Stimulated activated naive CD4-positive, alpha-beta T cell treated with Interleukin-2 at 50 U/mL for 16 hours (primary cell): ENCODE measurements around the gene MGRN1.

Experiments
- DNase-seq: peaks from one replicate; lab custom pipeline; 2025; lab: John Stamatoyannopoulos, UW

The MGRN1 gene

GRCh38 chr16:4675864-4676786 is 51.5 kb downstream of the MGRN1 start:
- DNase-seq: peak; percentile 48

DNA sequence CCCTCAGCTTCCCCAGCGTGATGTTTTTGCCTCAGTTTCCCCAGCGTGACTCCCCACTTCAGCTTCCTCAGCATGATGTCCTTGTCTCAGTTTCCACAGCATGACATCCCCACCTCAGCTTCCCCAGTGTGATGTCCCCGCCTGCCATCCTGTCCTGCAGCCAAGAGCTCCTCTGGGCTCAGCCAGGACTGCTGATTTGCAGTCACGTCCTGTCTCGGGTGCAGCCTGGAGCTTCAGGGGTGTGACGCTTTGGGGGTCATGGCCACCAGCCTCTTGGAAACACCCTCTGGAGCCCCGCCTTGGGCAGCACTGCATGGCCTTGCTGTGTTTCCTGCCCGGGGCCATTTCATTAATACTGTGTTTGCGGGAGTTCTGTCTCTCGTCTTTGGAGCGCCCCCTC is 52.2 kb downstream of the MGRN1 start:
- DNase-seq: no peak

- no peak for DNase-seq
These were observed 52.8 kb downstream of the MGRN1 start for GRCh38 chr16:4677390-4677789.

- DNase-seq: no peak
These were observed 53.4 kb downstream of the MGRN1 start for GRCh38 chr16:4677994-4678393.

- no peak for DNase-seq
These were observed 54.0 kb downstream of the MGRN1 start for GRCh38 chr16:4678596-4678995.

DNA sequence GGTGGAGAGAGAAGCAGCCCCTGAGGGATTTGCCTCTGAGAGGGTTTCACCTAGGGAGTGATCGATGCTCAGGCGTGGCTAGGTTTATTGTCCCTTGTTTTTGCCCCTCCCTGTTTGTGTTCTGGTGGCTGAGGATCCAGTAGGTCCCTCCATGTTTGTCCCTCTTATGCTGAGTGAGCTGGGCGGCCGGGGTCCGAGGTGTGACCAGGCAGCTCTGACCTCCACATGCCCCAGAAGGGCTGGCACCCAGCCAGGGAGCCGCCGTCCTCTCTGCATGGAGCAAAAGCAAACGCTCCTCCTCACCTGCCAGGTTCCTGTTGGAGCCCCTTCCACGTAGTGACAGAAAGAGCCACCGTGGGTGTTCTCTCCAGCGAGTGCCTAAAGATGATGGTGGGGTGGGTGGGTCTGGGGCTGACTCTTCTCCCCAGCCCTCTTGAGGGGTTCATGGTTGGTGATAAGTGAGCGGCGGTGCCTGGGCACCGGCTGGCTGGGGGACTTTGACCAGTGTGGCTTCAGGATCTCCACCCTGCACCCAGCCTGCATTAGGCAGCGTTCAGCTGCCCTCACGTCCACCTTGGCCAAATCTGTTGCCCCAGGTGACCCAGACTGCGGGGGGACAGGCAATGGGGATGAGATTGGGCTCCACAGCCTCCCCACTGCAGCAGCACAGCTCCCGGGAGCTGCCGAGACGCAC is 54.7 kb downstream of the MGRN1 start:
- no peak for DNase-seq

DNA sequence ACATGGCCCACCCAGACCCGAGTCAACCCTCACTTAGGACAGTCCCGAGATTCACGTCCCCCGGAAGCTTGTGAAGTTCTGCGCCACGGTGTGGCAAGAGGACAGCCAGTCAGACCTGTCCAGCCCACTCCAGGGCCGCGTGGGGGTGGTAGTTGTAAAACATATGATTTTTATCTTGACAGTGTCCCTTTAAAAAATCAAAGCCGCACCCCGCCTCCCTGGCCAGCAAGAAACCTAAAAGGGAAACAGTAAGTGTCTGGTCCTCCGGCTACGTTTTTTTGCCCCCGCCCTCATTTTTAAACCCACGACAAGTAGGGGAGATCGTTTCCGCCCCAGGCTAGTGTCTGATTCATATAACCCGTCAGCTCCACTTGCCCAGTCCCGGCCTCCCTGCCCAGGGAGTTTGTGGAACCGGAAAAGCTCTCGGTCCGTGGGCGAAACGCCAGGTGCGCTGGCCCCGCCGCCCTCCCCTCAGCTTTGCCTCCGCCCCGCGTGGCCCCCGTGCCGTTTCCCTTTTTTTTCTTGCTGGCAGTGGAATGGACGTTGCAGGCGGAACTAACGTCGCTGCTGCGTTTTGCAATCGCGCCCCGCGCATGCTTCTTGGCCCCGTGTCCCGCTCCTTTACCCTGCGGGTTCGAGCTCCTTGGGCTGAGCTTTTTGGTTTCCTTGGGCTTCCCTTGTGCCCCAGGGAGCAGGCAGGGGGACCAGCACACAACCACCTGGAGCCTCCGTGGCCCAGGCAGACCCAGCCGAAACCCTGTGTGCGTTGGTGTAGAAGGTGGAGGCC is 55.4 kb downstream of the MGRN1 start:
- no peak for DNase-seq

GRCh38 chr16:4680673-4681470 is 56.2 kb downstream of the MGRN1 start:
- no peak for DNase-seq

DNA sequence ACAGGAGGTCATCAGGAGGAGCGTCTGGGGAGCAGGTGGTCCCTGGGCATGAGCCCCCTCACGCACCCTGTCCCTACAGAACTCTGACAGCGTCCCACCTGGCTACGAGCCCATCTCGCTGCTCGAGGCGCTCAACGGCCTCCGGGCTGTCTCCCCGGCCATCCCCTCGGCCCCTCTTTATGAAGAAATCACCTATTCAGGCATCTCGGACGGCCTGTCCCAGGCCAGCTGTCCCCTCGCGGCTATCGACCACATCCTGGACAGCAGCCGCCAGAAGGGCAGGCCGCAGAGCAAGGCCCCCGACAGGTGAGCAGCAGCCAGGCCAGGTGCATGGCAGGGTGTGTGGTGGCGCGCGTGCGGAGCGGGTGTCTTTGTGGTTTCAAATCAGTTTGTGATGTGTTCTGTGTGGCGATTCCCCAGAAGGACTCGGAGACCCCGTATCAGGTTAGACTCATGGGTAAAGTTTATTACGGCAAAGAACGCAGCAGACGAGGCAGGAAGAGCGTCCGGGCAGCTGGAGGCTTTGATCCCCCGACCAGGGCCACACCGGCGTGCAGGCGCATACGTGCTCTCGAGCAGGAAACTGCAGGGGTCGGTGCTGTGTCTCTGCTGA is 57.0 kb downstream of the MGRN1 start:
- DNase-seq: no peak

- no peak for DNase-seq
These were observed 57.5 kb downstream of the MGRN1 start for GRCh38 chr16:4682084-4682591.

DNA sequence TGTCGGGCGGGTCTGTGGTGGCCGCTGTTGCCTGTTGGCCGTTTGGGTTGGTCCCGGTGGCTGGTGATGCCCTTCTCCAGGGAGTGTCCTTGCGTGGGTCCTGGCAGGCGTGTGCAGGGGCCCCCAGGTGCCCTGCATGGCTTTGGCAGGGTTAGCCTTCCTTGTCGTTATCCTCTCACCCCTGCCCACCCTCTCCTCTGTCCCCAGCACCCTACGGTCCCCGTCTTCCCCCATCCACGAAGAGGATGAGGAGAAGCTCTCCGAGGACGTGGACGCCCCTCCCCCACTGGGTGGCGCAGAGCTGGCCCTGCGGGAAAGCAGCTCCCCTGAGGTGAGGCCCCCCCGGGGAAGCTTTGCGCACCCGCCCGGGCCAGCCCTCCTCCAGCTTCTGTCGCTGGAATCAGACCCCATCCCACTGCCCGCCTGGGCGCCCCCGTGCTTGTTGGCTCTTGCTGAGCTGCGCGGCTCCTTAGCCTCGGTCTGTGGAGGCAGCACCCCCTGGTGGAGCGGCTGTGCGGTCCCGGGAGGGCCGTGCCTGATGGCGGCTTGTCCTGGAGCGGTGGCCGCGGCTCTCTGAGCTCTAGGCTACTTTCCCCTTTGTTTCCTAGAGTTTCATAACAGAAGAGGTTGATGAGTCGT is 58.1 kb downstream of the MGRN1 start:
- DNase-seq: no peak

DNA sequence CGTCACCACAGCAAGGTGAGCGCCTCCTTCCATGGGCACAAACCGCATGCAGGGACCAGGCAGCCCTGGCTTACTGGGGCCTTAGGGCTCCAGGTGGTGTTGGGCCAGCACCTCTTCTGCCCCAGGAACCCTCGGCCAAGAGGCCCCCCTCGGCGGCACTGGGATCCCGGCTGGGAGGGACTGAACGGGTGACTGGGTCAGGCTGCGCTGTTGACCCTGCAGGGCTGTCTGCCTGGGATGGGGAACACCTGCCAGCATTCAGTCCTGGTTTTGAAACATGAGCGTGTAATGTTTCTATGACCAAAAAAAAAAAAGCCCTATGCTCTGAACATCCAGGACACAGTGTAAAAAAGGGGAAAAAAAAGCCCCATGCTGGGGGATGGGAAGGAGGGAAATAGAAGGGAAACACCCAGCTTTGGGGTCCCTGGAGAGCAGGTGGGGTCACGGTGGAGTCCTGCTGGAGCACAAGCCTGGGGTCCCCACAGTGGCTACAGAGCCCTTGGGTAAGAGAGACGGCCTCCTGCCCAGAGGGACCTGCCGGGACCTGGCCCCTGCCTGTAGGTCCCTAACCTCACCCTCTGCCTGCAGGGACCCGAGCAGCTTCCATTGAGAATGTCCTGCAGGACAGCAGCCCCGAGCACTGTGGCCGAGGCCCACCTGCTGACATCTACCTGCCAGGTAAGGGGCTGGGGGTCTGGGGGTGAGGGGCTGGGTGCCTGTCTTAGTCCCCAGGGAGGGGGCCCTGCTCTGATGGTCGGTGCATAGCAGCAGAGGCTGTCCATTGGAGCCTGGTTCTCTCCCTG is 58.8 kb downstream of the MGRN1 start:
- DNase-seq: no peak

- DNase-seq: no peak
These were observed 59.6 kb downstream of the MGRN1 start for GRCh38 chr16:4684058-4684715.

- no peak for DNase-seq
These were observed 60.1 kb downstream of the MGRN1 start for GRCh38 chr16:4684763-4685162.

- DNase-seq: no peak
These were observed 60.7 kb downstream of the MGRN1 start for GRCh38 chr16:4685292-4685691.

GRCh38 chr16:4685776-4686496 is 61.3 kb downstream of the MGRN1 start:
- DNase-seq: no peak

- DNase-seq: no peak
These were observed 62.0 kb downstream of the MGRN1 start for GRCh38 chr16:4686497-4687210.

- DNase-seq: no peak
These were observed 62.8 kb downstream of the MGRN1 start for GRCh38 chr16:4687416-4687815.
